HT-29 (cell line): ENCODE results near the gene EFCAB6. TPM values are rescaled to one million over a fixed set of nuclear protein-coding genes. Genes with fewer than 3 reads are reported as not detected.

Experiments used
- DNase-seq: peaks from one replicate; pipeline ENCODE4 v3.0.0-alpha.2; 2015; ENCODE audit warnings: low spot score
- total RNA-seq: library from RNA; depleted of rRNA; stranded (reverse); fragments of >200 nt; shearing (Covaris generic); gene quantifications from 2 replicates; pipeline ENCODE4 v1.2.3, GENCODE V29; 2014

EFCAB6 gene
- total RNA-seq, 1 experiment from 2014 or later: 0.08 TPM

DNA sequence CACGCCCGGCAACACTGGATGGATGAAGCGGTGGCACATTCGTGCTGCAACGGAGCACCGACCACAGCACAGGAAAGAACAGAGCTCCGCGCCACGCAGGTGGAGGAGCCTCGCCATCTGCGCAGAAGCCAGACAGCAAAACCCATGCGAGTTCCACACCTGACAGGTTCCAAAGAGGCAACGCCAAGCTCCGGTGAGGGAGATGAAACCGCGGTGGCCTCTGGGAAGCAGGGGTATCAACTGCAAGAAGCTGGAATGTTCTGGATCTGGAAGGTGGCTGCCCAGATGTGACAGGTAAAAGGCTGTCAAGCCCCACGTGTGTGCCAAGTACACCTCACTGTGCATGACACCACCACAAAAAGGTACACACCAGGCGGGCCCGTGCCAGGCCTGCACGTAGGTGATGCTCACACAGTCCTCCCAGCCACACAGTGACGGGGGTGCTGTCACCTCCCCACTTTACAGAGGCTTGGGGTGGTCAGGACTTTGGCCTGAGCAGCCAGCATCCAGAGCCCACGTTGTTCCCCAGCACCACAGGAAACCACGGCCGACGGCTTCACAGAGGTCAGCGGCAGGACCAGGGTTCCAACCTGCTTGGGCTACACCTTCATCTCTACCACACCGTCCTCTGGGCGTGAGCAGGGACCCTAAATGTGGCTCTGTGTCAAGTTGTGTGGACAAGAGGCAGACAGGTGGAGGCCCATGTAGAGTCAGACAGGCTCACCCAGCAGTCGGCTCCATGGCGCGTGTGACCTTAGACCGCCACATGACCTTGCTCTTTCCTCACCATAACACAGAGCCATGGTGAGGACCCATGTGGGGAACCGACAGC, 19.7 kb upstream of the EFCAB6 start:
- no peak for DNase-seq

DNA sequence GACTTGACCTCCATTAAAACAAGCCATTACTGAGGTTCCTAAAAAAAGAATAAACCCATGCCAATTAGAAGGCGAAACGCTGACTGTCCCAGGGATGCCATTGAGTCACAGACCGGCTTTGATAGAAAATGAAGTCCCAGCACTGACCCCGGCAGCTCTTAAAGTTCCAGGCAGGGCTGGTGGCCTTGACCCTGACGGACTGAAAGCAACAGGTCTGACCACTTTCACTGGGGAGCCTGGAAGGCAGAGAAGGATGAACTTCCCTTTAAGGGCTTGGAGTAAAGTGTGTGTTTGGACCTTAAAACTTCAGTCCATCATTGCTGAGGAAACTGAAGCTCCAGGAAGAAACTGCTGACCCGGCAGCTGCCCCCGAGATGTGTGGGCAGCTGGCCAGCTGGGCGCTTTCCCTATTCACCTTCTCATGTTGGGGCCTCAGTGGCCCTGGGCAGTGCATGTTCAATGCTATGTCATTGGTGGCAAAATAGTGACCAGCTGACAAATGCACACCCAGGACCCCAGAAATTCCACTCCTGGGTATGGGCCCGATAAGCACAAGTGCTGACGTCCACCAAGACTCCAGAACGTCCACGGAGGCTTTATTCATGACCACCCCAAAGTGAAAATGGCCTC, 18.9 kb upstream of the EFCAB6 start:
- no peak for DNase-seq

GRCh38 chr22:43829904-43830851, 18.1 kb upstream of the EFCAB6 start:
- DNase-seq: no peak

- DNase-seq: no peak
Measured at GRCh38 chr22:43828998-43829782, 17.1 kb upstream of the EFCAB6 start.

DNA sequence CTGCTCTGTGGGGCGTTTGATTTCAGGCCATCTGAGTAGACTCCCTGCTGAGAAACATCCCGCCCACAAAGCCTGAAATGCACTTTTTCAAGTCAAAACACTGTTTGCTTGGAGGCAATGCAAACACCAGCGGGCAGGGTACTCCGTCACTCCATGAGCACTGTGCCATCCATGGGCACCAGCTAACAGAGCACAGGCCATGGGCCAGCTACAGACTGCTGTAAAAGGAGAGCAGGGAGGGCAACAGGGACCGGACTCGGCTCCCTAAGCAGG, 16.6 kb upstream of the EFCAB6 start:
- DNase-seq: no peak

DNA sequence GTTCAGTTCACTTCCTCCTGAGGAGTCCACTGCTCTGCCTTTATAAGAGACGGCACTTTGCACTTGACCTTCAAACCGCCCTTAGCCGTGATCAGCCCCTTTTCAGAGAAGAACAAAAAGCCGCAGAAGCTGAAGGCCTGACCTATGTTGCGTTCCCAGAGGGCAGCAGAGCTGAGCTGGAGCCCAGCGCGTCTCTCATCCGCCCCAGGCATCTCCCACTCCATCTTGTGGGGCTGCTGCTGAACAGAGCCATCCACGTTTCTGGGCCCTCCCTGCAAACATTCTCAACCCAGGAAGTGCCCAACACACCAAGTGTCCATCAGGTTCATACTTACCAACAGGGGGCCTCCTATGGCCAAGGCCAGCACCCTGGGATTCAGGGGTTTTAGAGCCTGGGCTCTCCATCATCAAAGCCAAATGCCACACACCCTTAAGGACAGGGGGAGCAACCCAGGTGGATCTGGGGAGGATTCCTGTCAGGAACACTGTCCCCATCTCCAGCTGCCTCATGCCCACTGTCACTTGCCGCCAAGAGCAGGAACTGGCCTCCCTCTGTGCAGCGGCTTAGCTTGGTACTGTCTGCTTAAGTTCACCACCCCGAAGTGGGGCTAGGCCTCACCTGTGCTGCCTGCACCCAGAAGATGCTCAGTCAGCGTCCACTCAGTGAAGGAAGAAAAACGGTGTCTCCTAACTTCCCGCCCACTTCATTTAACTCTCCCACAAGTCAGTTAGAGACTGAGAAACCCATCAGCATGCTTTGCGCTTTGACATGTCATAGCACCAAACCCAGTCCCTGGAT, 16.0 kb upstream of the EFCAB6 start:
- DNase-seq: no peak

GRCh38 chr22:43827003-43827735, 15.1 kb upstream of the EFCAB6 start:
- DNase-seq: no peak

- DNase-seq: no peak
Measured at GRCh38 chr22:43826142-43827002, 14.3 kb upstream of the EFCAB6 start.

DNA sequence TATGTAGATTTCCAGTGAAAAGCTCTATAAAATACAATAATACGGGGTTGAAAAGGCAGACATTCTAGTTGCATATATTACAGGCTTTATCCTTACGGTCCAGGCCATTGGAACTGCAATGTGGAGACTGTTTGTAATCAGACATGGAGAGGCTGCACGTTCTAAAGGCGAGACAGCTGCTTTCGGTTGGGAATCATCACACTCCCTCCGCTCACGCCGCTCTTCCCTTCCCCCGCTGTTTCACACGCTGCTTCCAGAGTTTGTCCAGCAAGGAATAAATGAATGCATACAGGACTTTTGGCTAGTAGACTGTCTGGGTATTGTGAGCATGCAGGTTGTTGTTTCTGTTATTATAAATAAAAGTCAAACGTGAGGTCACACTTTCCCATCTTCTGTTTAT, 13.5 kb upstream of the EFCAB6 start:
- no peak for DNase-seq

GRCh38 chr22:43824724-43825420, 12.8 kb upstream of the EFCAB6 start:
- no peak for DNase-seq

DNA sequence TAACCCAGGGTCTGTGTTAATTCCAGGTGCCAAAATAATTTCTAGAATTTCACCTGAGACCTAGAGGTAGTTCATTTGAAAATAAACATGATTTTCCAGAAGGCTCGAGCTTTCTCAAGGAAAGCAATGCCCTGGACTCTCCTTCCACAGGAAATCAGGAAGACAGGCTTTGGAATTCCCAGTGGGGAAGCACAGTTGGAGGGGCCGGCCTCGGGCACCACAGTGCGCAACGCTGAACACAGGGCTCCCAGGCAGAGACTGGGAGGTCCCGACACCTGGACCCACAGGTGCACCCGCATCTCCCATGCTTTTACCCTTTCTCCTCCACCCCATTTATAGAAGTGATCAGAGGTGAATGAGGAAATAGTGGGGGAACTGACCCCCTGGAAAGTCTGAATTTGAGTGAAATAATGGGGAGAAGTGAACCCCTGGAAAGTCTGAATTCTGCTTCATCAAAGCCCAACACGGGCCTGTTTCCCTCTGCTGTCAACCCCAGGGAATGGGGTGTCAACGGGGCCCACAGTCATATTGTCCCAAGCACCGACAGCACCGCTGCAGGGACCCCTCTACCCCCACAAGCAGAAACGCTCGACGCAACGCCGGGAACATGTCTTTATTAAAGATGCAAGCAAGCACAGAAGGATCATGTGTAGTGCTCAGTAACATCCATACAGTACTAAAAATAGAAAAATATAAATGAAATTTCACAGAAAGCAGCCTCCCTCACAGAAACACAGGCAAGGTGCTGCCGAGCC, 12.0 kb upstream of the EFCAB6 start:
- DNase-seq: no peak

DNA sequence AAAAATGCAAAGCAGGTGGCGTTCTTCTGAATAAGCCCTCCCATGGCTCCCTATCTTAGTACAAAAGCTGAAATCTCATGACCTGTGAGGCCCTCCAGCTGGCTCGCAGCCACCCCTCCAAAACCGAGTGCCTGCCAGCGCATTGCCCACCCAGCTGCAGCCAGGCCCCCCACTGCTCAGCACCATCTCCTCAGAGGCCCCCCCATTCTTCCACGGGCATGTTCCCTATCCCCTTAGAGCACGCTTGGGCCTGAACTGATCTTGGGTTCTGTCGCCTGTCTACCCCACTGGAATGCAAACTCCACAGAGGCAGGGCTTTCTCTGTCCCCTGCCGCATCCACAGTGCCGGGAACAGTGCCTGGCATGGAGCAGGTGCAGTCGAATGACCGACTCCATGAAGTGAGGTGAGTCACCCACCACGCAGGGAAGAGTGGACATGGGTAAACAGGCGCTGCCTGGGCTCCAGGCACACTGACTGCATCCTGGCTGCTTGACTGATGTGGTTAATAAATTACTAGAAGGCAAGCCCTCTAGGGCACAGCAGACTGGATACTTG, 11.3 kb upstream of the EFCAB6 start:
- peak; percentile 29 for DNase-seq

DNA sequence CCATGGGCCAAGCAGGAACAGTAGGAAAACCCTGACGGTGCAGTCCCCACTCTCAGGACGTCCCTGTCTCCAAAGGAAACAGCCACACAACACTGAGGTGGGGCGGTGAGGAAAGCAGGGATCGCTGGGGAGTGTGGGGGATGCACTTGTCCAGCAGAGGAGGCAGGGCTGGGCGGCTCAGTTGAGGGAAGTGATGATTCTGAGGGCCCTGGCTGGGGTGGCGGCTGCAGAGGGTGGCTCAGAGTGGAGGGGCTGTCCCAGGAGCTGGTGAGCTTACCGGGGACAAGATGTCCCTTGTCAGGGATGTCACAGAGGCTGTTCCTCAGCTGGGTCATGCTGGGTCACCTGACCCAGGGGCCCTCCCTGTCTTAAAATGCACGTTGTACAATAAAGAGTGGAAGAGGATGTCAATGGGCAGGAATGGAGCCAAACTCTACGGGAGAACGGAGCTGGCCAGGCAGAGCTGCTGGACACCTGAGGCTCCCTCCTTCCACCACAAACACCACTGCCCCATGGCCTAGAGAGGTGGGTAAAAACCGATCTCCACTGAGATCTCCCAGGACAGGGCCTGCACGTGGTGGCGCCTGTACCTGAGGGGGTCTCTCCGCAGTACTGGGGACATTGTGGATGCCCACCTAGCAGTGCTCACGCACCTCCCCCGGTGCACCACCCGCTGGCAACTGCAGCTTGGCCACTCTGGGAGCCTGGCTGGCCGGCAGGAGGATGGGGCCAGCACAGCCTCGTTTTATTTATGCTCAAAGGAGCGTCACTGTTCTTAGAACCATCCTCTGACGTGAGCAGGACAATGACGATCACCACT, 9.7 kb upstream of the EFCAB6 start:
- no peak for DNase-seq

GRCh38 chr22:43820651-43821305, 8.7 kb upstream of the EFCAB6 start:
- DNase-seq: no peak

DNA sequence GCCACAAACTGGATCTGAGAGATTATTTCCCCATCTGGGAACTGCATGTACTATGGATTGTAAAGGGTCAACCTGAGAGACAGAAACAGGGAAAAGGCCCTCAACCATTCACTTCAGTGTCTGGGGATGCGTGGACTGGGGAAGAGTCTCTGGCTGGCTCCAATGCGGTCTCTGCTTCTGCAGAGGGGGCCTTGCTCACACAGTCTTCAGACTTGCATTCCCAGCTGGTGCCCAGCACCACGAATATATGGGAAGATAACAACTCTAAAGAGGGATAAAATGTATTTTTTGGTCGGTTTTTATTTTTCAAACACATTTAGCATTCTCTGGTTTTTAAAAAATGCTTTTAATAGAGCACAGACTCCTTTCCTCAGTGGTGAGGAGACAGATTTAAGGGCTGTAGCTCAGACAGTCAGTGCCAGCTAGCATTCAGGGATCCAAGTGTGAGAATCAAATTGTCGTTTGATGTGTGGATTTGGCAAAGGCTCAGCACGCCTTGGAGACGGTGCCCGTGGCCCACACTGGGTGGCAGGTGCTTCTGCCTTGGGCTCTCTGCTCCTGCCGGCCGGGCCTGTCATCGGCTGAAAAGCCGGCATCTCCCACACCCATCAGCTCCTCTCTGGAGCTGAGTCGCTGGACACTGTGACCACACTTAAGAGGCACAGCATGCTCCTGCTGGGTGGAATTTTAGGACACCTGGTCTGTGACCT, 8.0 kb upstream of the EFCAB6 start:
- no peak for DNase-seq
